HG02623 (cell line): ENCODE measurements around the gene ST3GAL3.
A peak's percentile ranks its signal among the peaks of the same experiment; 100 is the strongest.
"Not testable (repeated sequence)": the region's sequence is repeated elsewhere in the genome, so short reads cannot be mapped to it uniquely, and the experiment has no call there.

Experiments
- ATAC-seq: cut with Tn5 transposase; IDR thresholded peaks from one replicate; pipeline ENCODE4 v1.9.1; 2021; ENCODE audit warnings: moderate library complexity; ENCODE audit not compliant: unreplicated experiment

Gene ST3GAL3

DNA sequence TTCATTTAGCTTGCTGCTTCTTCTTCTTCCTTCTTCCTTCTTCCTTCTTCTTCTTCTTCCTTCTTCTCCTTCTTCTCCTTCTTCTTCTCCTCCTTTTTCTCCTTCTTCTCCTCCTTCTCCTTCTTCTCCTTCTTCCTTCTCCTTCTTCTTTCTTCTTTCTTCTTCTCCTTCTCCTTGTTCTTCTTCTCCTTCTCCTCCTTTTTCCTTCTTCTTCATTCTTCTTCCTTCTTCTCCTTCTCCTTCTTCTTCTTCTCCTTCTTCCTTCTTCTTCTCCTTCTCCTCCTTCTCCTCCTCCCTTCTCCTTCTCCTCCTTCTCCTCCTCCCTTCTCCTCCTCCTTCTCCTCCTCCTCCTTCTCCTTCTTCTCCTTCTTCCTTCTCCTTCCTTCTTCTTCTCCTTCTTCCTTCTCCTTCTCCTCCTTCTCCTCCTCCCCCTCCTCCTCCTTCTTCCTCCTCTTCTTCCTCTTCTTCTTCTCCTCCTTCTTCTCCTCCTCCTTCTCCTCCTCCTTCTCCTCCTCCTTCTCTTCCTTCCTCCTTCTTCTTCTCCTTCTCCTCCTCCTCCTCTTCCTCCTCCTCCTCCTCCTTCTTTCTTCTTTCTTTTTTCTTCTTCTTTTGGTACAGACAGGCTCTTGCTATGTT, 110.1 kb downstream of the ST3GAL3 start:
- no peak for ATAC-seq

DNA sequence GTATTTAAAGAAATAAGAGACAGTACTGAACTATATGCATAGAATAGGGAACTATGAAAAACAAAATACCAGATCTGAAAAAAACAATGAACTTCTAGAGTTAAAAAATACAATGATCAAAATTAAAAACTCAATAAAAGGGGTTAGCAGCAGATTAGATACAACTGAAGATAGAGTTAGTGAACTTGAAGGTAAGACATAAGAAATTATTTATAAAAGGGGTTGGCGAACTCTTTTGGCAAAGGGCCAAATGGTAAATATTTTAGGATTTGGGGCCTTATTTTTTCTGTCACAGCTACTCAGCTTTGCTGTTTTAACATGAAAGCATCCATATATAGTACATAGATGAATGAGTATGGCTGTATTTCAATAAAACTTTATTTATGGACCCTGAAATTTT, 111.4 kb downstream of the ST3GAL3 start:
- ATAC-seq, result no peak

DNA sequence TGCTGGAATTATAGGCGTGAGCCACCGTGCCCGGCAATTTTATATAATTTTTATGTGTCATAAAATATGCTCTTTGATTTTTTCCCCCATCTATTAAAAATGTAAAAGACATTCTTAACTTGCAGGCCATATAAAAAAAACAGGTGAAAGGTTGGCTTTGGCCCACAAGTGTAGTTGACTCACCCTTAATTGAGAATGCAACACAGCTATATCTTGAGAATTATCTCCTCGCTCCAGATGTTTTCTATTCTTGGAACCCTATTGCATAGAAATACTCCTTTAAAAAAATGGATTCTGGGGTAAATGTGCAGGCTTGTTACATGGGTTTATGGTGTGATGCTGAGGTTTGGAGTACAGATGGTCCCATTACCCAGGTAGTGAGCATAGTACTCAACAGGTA, 112.0 kb downstream of the ST3GAL3 start:
- no peak for ATAC-seq

DNA sequence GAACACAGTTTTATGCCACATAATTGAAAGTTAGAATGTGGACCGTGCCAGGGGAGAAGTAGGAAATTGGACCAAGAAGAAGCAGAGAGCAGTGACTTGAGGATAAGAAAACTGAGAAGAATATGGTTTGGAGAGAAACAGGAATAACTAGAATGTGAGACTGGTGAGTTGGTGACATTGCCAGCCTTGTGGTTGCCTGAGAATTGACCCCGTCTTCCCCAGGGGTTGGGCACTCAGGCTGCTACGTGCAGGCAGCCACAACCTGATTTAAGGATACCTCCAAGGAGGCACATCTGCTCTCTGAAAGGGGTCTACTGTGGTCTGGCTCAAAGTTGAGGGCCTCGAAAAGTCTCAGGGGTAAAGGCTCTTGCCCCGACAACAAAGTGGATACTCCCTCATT, 114.1 kb downstream of the ST3GAL3 start:
- ATAC-seq, result no peak

DNA sequence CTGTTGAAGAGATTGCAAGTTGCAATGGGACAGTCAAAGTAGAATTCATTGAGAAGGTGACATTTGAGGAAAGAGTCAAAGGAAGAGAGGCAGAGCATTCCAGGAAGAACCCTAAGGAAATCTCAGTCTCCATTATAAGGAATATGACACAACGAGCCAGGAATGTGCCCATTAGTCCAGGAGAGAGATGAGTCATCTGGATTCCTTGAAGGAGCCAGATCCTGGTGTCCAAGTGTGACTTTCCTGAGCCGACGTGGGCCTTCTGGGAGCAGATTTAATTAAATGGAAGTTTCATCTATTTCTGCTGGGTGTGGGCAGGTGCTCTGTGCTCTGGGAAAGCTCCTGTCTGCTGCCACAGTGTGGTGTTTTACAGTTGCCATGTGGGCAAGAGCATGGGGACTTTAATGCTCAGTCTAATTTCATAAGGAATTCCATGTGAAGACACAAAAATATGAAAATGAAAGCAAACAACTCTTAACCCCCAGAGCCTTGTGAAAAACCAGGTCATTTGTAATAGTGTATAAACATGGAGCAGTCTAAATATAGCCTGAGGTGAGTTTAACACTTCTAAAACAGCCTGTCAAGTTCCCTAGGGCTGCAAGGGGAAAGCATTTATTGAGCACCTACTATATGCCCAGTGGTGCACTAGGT, 114.8 kb downstream of the ST3GAL3 start:
- no peak for ATAC-seq

DNA sequence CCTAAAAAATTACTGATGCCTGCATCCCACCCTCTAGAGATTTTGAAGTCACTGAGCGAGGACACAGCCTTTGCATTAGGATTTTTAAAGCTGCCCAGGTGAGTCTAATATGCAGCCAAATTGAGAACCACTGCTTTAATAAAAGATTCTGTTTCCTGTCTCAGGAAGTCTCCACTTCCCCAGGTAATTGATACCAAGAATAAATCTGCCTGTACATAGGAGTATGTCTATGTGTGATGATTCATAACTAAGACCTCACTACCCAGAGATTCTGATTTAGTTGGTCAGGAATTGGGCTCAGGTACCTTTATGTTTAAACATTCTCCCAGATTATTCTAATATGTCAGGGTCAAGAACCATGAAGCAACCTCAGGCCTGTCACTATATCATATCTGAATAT, 117.5 kb downstream of the ST3GAL3 start:
- no peak for ATAC-seq

DNA sequence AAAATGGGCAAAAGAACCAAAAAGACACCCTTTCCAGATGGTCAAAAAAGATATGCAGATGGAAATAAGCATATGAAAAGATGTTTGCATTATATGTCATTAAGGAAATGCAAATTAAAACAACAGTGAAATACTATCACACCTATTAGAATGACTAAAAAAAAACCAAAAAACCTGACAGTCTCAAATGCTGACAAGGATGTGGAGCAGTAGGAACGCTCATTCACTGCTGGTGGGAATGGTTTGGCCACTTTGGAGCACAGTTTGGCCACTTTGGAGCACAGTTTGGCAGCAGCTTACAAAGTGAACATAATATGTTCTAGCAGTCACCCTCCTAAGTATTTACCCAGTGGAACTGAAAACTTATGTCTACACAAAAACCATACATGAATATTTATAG, 121.2 kb downstream of the ST3GAL3 start:
- no peak for ATAC-seq

DNA sequence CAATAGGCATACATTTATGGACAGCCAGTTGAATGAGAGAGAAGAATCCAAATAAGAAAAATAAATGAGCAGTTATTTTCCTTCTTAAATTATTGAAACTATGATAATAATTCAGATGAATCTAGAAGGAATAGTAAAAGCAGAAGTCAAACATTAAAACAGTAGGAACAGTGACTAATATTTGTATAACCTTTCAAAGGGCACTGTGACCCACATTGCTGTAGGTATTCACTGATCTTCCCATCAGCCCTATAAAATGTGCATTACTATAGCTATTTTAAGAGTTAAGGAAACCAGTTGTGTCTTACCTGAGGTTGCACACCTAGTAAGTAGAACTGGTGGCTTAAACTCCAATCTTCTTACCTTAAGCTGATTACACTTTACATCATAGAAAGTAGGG, 123.5 kb downstream of the ST3GAL3 start:
- ATAC-seq, result no peak

DNA sequence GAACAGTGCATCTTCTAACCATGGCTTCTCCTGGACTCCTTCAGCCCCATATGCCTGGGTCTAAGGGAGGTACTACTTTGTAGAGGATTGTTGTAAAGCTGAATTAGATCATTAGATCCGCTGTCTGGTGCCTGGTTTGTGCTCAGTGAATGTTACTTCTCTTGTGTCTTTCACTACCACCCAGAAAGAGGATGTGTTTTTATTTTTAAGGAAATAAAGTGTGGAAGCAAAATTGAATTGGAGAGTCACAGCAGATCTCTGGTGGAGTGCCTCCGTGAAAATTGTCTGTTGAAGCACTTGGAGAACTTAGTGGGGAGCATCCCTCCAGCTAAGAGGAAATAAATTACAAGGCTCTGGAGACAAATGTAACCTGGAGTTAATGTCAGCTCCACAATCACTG, 124.5 kb downstream of the ST3GAL3 start:
- ATAC-seq, result no peak

DNA sequence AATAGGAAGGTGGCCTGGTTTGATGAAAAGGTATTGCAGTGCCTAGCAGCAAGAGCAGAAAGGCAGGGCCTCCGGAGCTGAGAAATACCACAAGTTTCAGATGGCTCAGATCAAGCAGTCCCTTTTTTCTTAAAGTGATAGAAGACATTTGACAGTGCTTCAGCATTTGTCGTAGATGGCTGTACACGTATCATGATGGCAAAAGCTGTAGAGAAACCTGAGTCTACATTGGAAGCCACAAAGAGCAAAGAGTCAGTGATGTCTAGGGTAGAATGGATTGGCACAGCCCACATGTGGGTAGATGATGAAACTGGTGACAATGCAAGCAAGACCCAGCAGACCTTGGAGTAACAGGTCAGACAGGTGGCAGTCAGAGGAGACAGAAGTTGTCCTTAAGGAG, 124.9 kb downstream of the ST3GAL3 start:
- ATAC-seq, result no peak

DNA sequence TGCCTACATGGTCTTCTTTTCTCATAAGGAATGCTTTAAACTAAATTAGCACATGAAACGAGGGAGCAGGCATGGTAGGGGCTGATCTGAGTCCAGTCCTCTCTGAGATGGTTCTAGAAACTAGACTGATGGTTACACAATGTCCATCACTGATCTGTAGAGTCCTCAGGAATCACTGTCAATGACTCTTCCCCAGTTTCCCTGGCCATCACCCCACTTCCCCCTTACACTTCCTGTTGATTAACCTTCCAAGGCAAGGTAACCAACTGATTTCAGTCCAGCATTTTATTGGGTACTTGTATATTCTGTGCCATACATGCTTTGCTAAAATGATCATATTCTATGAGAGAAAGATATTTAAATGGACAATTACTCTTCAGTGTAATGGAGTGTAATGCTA, 125.7 kb downstream of the ST3GAL3 start:
- ATAC-seq, result no peak

DNA sequence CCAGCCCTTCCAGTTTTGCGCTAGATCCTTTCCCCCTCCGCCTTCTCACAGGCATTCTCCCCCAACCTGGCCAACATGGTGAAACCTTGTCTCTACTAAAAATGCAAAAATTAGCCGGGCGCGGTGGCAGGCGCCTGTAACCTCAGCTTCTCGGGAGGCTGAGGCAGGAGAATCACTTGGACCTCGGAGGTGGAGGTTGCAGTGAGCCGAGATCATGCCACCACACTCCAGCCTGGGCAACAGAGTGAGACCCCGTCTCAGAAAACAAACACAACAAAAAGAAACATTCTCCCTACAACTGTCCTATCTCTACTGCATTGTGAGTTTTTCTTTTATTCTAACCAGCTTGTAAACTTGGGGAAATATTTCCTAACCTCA, 126.6 kb downstream of the ST3GAL3 start:
- ATAC-seq, result not testable (repeated sequence)

DNA sequence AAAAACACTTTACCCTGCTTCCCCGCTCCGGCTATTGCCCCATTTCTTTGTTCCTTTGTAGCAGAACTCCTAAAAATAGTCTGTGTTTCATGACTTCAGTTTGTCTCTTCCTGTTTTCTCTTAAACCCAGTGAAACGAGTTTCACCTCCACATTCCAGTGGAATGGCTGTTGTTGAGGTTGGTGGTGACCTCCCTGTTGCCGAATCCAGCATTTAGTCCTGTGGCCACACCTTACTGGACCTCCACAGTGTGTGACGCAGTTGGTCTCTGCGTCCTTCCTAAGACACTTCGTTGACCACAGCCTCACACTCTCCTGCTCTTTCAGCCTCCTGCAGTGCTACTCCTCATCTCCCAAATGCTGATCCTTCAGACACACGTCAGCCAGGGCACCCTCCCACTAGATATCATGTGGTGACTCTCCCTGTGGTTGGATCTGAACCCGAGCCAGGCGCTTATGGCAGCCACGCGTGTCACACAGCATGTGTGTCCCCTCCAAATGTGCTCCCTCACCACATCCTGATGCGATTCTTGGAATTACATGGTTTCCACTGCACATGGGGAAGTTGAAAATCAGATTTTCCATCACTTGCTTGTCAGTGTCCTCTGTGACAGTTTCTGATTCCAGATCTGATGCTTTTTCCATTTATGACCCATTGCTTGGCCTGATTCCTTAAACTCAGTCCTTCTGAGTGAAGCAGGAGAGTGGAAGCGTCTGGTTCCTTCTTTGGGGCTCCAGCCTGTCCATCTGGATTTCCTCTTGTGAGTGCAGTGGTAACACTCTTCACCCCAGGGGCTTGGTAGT, 127.1 kb downstream of the ST3GAL3 start:
- ATAC-seq, result no peak

DNA sequence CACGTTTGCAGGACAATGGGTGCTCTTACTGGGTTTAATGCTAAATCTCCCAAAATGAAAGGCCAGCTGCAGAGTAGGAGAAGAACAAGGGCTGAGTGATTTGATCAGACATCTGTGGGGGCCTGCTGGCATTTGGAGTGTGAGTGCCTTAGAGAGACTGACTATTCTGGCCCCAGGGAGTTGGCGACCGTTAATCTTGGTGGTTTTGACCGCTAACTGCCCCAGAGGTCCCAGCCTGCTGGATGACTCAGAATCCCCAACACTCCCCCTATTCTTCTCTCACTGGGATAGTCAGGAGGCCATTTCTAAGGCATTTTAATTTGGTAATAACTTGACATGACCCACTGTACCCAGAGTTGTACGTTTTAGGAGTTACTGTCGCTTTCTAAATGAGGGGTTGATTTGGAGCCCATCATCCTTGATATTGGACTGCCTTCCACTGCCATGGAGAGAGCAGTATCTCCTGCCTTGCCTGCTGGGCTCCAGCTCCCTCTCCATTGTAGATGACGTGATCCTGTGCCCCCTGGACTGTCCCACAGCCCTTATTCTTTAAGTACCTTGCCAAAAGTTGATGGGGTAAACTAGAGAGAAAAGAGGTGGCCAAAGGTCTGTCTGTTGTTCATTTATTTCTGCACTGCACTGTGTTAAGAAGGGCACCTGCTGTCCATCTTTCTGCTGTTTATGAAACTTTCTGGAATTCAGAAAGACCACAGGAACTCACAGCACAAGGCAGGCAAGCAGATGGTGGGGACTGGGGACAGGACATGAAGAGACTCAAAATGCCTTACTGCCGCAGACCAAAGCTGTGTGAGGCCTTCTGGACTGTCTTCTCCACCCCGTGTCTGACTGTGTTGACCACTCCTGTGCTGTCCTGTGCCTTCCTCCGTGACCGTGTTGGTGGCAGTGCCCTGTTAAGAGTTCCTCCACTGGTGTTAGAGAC, 128.0 kb downstream of the ST3GAL3 start:
- no peak for ATAC-seq

DNA sequence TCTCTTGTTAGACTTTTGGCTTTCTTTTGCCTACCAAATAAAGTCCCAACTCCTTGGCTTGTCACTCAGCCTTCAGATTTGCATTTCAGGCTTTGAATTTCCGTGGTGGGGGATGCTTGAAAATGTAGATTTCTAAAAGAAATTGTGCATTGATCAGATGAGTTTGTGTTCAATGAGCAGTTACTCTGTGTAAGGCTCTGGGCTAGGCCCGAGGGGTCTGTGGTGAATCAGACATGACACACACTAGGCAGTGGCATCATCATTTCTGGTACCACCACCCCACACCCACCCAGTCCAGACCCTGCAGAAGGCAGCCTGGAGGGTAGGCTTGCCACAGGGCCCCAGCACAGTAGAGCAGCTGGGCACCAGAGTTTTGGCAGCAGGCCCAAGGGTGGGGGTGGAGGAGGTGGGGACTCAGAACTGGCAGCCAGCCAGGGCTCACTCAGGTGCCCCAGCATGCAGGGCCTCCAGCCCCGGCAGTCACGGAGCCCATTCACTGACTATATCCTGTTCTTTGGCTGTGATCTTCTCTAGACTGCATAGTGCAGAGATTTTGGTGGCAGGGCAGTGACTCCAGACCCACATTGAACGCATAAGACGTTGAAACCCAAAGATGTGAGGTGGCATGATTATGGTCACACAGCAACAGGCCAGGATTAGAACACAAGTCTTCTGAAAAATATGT, 129.1 kb downstream of the ST3GAL3 start:
- ATAC-seq, result peak; percentile 54

DNA sequence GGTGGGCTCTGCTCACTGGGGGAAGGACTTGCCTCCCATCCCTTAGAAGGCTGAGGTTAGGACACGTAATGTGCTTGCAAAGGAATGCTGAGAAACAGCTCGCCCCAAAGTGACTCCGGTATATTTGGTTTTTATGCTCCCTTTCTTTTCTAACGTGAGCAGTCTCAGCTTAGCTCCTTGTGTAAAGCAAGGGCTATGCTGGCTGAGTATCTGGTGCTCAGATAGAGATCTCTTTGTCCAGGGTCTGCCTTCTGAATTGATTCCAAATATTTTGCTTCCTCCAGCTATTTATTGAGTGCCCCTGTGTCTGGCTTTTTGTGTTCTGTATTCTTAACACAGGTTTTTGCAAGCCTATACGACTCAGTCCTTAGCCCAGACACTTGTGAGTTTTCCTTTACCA, 131.7 kb downstream of the ST3GAL3 start:
- ATAC-seq, result no peak

DNA sequence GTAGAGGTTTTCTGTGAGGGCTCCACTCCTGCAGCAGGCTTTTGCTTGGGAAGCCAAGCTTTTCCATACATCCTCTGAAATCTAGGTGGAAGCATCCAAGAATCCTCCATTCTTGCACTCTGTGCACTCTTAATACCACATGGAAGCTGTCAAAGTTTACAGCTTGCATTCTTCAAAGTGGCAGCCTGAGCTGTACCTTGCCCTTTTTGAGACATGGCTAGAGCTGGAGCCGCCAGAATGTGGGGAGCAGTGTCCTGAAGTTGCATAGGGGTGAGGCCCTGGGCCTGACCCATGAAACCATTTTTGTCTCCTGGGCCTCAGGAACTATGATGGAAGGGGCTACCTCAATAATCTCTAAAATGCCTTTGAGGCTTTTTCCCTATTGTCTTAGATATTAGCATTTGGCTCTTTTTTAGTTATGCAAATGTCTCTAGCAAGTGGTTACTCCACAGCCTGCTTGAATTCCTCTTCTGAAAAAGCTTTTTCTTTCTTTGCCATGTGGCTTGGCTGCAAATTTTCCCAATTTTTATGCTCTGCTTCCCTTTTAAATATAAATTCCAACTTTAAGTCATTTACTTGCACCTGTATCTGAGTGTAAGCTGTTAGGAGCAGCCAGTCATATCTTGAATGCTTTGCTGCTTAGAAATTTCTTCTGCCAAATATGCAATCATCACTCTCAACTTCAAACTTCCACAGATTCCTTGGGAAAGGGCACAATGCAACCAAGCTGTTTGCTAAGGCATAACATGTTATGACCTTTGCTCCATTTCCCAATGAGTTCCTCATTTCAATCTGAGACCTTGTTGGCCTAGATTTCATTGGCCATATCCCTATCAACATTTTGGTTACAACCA, 134.2 kb downstream of the ST3GAL3 start:
- ATAC-seq, result no peak

DNA sequence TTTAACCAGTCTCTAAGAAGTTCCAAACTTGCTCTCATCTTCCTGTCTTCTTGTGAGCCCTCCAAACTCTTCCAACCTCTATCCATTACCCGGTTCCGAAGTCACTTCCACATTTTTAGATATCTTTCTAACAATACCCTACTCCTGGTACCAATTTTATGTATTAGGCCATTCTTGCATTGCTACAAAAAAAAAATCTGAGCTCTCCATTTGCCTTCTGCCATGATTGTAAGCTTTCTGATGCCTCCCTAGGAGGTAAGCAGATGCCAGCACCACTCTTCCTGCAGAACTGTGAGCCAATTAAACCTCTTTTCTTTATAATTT, 134.8 kb downstream of the ST3GAL3 start:
- no peak for ATAC-seq

DNA sequence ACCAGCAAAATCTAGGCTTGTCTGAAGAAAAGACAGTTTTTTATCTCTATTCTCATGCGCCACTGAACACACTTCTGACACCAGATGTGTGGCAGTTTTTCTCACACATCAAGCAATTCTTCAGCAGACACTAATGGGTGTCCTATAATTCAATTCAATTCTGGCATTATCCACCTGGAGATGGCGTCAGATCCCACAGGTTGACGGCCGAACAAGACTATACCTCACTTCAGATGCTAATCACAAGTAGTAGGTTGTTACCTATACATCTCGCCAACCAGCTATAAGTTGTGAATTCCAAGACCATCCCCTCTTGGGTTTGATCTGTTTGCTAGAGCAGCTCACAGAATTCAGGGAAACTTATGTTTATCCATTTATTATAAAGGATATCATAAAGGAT, 136.3 kb downstream of the ST3GAL3 start:
- no peak for ATAC-seq

DNA sequence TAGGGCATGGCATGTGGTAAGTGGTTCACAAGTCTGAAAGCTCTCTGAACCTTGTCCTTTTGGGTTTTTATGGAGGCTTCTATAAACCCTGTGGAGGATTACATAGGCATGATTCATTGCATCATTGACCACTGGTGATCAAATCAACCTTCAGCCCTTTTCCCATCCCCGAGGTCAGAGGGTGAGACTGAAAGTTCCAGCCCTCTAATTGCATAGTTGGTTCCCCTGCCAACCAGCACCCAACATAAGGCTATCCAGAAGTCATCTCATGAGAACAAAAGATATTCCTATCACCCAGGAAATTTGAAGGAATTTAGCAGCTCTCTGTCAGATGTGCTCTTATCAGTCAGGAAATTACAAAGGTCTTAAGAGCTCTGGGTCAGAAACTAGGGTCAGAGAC, 136.8 kb downstream of the ST3GAL3 start:
- ATAC-seq, result no peak
